Measurements from ENCODE around the gene BRWD1. TPM values are rescaled to one million over a fixed set of nuclear protein-coding genes. Genes with fewer than 3 reads are reported as not detected.
A peak's percentile ranks its signal among the peaks of the same experiment; 100 is the strongest.

The BRWD1 gene
- 147 TPM for total RNA-seq

- peak; percentile 95 for DNase-seq
Observed at GRCh38 chr21:39313571-39314142, at the start of gene BRWD1. TSS of gene BRWD1 (minus strand) at chr21:39313632. CDS start at chr21:39313491, 141 bp downstream.

- DNase-seq = no peak
Observed at GRCh38 chr21:39362733-39363132, 49.3 kb upstream of the BRWD1 start.

GRCh38 chr21:39359382-39359781 is 46.0 kb upstream of the BRWD1 start:
- no peak for DNase-seq

GRCh38 chr21:39353295-39353694 is 39.9 kb upstream of the BRWD1 start:
- no peak for DNase-seq

GRCh38 chr21:39350094-39351005 is 36.9 kb upstream of the BRWD1 start:
- no peak for DNase-seq

- DNase-seq = peak; percentile 99
Observed at GRCh38 chr21:39349211-39350093, 36.0 kb upstream of the BRWD1 start.

GRCh38 chr21:39348355-39349210 is 35.2 kb upstream of the BRWD1 start, which contains the start of gene HMGN1:
TSS of gene HMGN1 (minus strand) at chr21:39349088. CDS start at chr21:39348917, 171 bp downstream.
- DNase-seq = peak; percentile 96

GRCh38 chr21:39348040-39348354 is 34.6 kb upstream of the BRWD1 start:
- DNase-seq = no peak

GRCh38 chr21:39347537-39347936 is 34.1 kb upstream of the BRWD1 start:
- DNase-seq = peak; percentile 28

GRCh38 chr21:39346671-39347331 is 33.4 kb upstream of the BRWD1 start:
- DNase-seq = no peak

GRCh38 chr21:39346206-39346605 is 32.8 kb upstream of the BRWD1 start:
- no peak for DNase-seq

- no peak for DNase-seq
Observed at GRCh38 chr21:39345440-39345839, 32.0 kb upstream of the BRWD1 start.

- DNase-seq = no peak
Observed at GRCh38 chr21:39344848-39345247, 31.4 kb upstream of the BRWD1 start.

- DNase-seq = no peak
Observed at GRCh38 chr21:39341249-39341923, 28.0 kb upstream of the BRWD1 start.

- DNase-seq = no peak
Observed at GRCh38 chr21:39340687-39341086, 27.3 kb upstream of the BRWD1 start.

GRCh38 chr21:39339231-39339630 is 25.8 kb upstream of the BRWD1 start:
- no peak for DNase-seq

- no peak for DNase-seq
Observed at GRCh38 chr21:39336457-39337008, 23.1 kb upstream of the BRWD1 start.

GRCh38 chr21:39334611-39335010 is 21.2 kb upstream of the BRWD1 start:
- no peak for DNase-seq

- no peak for DNase-seq
Observed at GRCh38 chr21:39332175-39332574, 18.7 kb upstream of the BRWD1 start.

GRCh38 chr21:39330001-39330400 is 16.6 kb upstream of the BRWD1 start:
- no peak for DNase-seq
